OCI-LY1 (cell line): Measurements from ENCODE around the gene IZUMO2.
A peak's percentile ranks its signal among the peaks of the same experiment; 100 is the strongest.

Experiments used
- H2AFZ ChIP-seq: fragments of 200-600 bp; sonication (generic), shearing (Covaris generic); 2 replicates; pipeline ENCODE4 v1.6.0; 2014; ENCODE audit warnings: antibody characterized with exemption, mild to moderate bottlenecking, low read length
- H3F3A ChIP-seq: fragments of 200-600 bp; sonication (generic), shearing (Covaris generic); 2 replicates; pipeline ENCODE4 v1.6.0; 2014; ENCODE audit warnings: mild to moderate bottlenecking, antibody characterized with exemption, low read length, moderate library complexity; ENCODE audit not compliant: insufficient read depth
- H3K27ac ChIP-seq: fragments of 200-600 bp; sonication (generic); 2 replicates; pipeline ENCODE4 v1.5.1; 2014; ENCODE audit warnings: low read length, mixed run types, mild to moderate bottlenecking, low read depth; ENCODE audit not compliant: poor library complexity, severe bottlenecking
- H3K27me3 ChIP-seq: fragments of 200-600 bp; sonication (generic); 2 replicates; pipeline ENCODE4 v1.6.0; 2014; ENCODE audit warnings: antibody characterized with exemption, mild to moderate bottlenecking, low read length, moderate library complexity; ENCODE audit not compliant: insufficient read depth
- H3K36me3 ChIP-seq: fragments of 200-600 bp; sonication (generic); 2 replicates; pipeline ENCODE4 v1.6.1; 2014; ENCODE audit warnings: mild to moderate bottlenecking, antibody characterized with exemption, low read length, moderate library complexity, mixed read lengths; ENCODE audit not compliant: insufficient read depth
- H3K4me1 ChIP-seq: fragments of 200-600 bp; sonication (generic); 2 replicates; pipeline ENCODE4 v1.5.1; 2014; ENCODE audit warnings: mild to moderate bottlenecking, low read length, moderate library complexity; ENCODE audit not compliant: insufficient read depth, severe bottlenecking
- H3K4me2 ChIP-seq: fragments of 200-600 bp; sonication (generic), shearing (Covaris generic); 2 replicates; pipeline ENCODE4 v1.6.1; 2014; ENCODE audit warnings: low read length
- H3K4me3 ChIP-seq: fragments of 200-600 bp; sonication (generic); 2 replicates; pipeline ENCODE4 v1.5.1; 2014; ENCODE audit warnings: low read length, low read depth, mild to moderate bottlenecking, mixed read lengths; ENCODE audit not compliant: poor library complexity, severe bottlenecking
- H3K79me2 ChIP-seq: fragments of 200-600 bp; shearing (Covaris generic); 2 replicates; pipeline ENCODE4 v1.6.1; 2016; ENCODE audit warnings: mixed run types, low read length, mixed read lengths; ENCODE audit not compliant: insufficient read depth
- H3K9ac ChIP-seq: fragments of 200-600 bp; sonication (generic), shearing (Covaris generic); 2 replicates; pipeline ENCODE4 v1.6.1; 2014; ENCODE audit warnings: mild to moderate bottlenecking, low read length, mixed read lengths
- H3K9me2 ChIP-seq: fragments of 200-600 bp; sonication (generic), shearing (Covaris generic); 2 replicates; pipeline ENCODE4 v1.6.1; 2014; ENCODE audit warnings: low read depth, mild to moderate bottlenecking, low read length, mixed read lengths
- H3K9me3 ChIP-seq: fragments of 200-600 bp; shearing (Covaris generic); 2 replicates; pipeline ENCODE4 v1.6.1; 2014; ENCODE audit warnings: low read length, mixed read lengths
- H4K20me1 ChIP-seq: fragments of 200-600 bp; sonication (generic), shearing (Covaris generic); 2 replicates; pipeline ENCODE4 v1.6.0; 2016; ENCODE audit warnings: mild to moderate bottlenecking, low read length; ENCODE audit not compliant: insufficient read depth
- EZH2 ChIP-seq: fragments of 200-600 bp; sonication (generic), shearing (Covaris generic); IDR thresholded peaks from 2 replicates; pipeline ENCODE4 v1.8.0; 2017; ENCODE audit warnings: borderline replicate concordance, mixed run types, mild to moderate bottlenecking, antibody characterized with exemption, low read length, moderate library complexity, mixed read lengths
- TF ChIP-seq, protein P1 (sequence below): fragments of 200-600 bp; sonication (generic), shearing (Covaris generic); IDR thresholded peaks from 2 replicates; pipeline ENCODE4 v1.5.1; 2017; ENCODE audit warnings: mild to moderate bottlenecking, antibody characterized with exemption, low read length, moderate library complexity, mixed read lengths

IZUMO2 gene

DNA sequence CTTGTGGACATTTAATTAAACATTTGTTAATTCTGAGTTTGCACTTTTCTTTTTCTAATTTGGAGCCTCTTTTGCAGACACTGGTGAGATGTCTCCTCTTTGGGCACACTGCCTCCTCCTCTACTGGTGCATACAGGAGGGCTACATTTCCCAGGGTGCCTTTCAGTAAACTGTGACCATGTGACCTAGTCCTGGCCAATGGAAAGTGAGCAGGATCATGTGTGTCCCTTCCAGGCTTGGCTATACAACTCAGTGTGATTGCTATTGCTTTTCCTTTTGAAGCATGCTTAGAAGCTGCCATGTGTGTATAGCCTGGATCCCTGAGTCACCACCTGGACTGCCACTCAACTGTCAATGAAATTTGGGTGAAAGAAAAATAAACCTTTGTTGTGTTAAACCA is 4.5 kb downstream of the IZUMO2 start:
- Histone ChIP-seq H3F3A (no peaks in the 10 kb centered on the region), H3K9me3 (0 out of 2 replicates have a peak, but pooled peaks cover 3% of the 10 kb centered on the region), H3K36me3 (no peaks in the 10 kb centered on the region), H3K27ac (no peak overlapping the region), H3K27me3 (0 out of 2 replicates have a peak, but pooled peaks cover 3% of the 10 kb centered on the region), H3K9ac (no peak overlapping the region), H3K4me3 (no peak overlapping the region), H3K9me2 (no peaks in the 10 kb centered on the region), H3K79me2 (no peaks in the 10 kb centered on the region), H3K4me1 (no peaks in the 10 kb centered on the region), H2AFZ (no peak overlapping the region), H3K4me2 (no peak overlapping the region), H4K20me1 (no peaks in the 10 kb centered on the region)
- no peak for TF ChIP-seq EZH2
- TF ChIP-seq, protein P1, sequence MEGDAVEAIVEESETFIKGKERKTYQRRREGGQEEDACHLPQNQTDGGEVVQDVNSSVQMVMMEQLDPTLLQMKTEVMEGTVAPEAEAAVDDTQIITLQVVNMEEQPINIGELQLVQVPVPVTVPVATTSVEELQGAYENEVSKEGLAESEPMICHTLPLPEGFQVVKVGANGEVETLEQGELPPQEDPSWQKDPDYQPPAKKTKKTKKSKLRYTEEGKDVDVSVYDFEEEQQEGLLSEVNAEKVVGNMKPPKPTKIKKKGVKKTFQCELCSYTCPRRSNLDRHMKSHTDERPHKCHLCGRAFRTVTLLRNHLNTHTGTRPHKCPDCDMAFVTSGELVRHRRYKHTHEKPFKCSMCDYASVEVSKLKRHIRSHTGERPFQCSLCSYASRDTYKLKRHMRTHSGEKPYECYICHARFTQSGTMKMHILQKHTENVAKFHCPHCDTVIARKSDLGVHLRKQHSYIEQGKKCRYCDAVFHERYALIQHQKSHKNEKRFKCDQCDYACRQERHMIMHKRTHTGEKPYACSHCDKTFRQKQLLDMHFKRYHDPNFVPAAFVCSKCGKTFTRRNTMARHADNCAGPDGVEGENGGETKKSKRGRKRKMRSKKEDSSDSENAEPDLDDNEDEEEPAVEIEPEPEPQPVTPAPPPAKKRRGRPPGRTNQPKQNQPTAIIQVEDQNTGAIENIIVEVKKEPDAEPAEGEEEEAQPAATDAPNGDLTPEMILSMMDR: no peak

DNA sequence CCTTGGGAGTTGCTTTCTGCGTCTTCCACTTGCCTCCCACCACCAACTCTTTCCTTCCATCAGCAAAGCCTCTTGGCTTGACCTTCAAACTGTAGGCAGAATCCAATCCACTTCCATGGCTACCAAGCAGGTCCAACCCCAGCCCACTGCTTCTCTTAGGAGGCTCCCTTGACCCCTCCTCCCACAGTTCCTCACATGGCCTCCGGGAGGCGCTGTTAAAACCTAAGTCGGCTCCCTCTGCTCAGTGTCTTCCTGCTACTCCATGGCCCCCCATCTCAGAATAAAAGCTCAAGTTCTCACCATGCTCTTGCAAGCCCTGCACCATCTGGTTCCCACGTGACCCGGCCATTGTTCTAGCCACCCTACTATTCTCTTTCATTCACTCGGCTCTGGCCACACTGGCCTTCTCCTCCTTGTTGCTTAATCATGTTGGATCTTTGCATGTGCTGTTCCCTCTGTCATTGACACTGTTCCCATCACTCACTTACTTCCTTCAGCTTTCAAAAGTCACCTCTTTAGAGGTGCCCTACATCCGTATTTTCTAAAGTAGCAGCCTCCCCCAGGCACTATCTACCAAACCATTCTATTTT is 7.5 kb downstream of the IZUMO2 start:
- no peak overlapping the region for H3K27ac ChIP-seq
- no peaks in the 10 kb centered on the region for H3K36me3 ChIP-seq
- H3K9me3 ChIP-seq: 0 out of 2 replicates have a peak, but pooled peaks cover 3% of the 10 kb centered on the region
- H3K4me2 ChIP-seq: no peak overlapping the region
- H2AFZ ChIP-seq: no peak overlapping the region
- no peaks in the 10 kb centered on the region for H4K20me1 ChIP-seq
- H3K9ac ChIP-seq: no peak overlapping the region
- no peaks in the 10 kb centered on the region for H3F3A ChIP-seq
- no peaks in the 10 kb centered on the region for H3K4me1 ChIP-seq
- no peaks in the 10 kb centered on the region for H3K9me2 ChIP-seq
- TF ChIP-seq, protein P1: 0 out of 2 replicates have a peak, but pooled peaks have one; percentile 15
- no peak for TF ChIP-seq EZH2
- 0 out of 2 replicates have a peak, but pooled peaks cover 3% of the 10 kb centered on the region for H3K27me3 ChIP-seq
- H3K79me2 ChIP-seq: no peaks in the 10 kb centered on the region
- H3K4me3 ChIP-seq: no peak overlapping the region

DNA sequence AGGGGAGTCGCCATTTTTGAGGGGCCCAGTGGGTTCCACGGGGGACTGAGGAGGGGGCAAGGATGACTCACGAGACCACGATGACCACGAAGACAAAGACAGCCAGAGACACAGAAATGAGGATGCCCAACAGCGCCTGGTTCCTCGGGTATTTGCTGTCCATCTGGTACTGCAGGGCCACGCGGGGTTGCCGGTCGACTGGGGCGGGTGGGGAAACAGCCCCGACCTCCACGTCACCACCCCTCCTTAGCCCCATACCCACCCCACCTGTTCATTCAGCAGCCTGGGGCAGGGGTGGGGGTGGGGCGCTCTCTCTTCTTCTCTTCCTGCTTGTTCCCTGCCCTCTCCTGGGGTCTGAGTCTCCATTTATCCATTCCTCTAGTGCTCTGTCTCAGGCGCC is 8.6 kb downstream of the IZUMO2 start:
- Histone ChIP-seq H3K4me2 (no peak overlapping the region), H3K9me2 (no peaks in the 10 kb centered on the region), H3K9ac (no peak overlapping the region), H3K9me3 (0 out of 2 replicates have a peak, but pooled peaks cover 3% of the 10 kb centered on the region), H3F3A (no peaks in the 10 kb centered on the region), H3K36me3 (no peaks in the 10 kb centered on the region), H3K4me3 (no peak overlapping the region), H3K79me2 (no peaks in the 10 kb centered on the region), H3K4me1 (no peaks in the 10 kb centered on the region), H3K27me3 (0 out of 2 replicates have a peak, but pooled peaks cover 3% of the 10 kb centered on the region), H4K20me1 (no peaks in the 10 kb centered on the region), H2AFZ (no peak overlapping the region), H3K27ac (no peak overlapping the region)
- no peak for TF ChIP-seq EZH2
- TF ChIP-seq, protein P1: no peak
